GM23248 (cell line): ENCODE data around the gene LDHB.

Experiments
- EZH2 ChIP-seq: fragments of 200-600 bp; sonication (generic); IDR thresholded peaks from 2 replicates; pipeline ENCODE4 v1.6.1; 2018; ENCODE audit warnings: antibody characterized with exemption, mild to moderate bottlenecking; ENCODE audit not compliant: insufficient read depth, poor library complexity, severe bottlenecking
- EZH2phosphoT487 ChIP-seq: fragments of 200-600 bp; sonication (generic); IDR thresholded peaks from 2 replicates; pipeline ENCODE4 v1.6.1; 2018; ENCODE audit warnings: antibody characterized with exemption, moderate library complexity, mild to moderate bottlenecking, low read depth; ENCODE audit not compliant: insufficient read depth

GRCh38 chr12:21627924-21628323 lies 29.7 kb downstream of the LDHB start:
- TF ChIP-seq EZH2: no peak
- no peak for TF ChIP-seq EZH2phosphoT487
